Neural progenitor cell (in vitro differentiated cells): ENCODE results near the gene HSPA4. TPM values are rescaled to one million over a fixed set of nuclear protein-coding genes. Genes with fewer than 3 reads are reported as not detected.
"Not testable (repeated sequence)": the region's sequence is repeated elsewhere in the genome, so short reads cannot be mapped to it uniquely, and the experiment has no call there.

Source experiments
- DNase-seq: peaks from one replicate; pipeline ENCODE4 v3.0.0-alpha.2; 2016; ENCODE audit warnings: low spot score
- H2AFZ ChIP-seq: fragments of 200-600 bp; sonication (generic); replicated peaks from 2 replicates; pipeline ENCODE4 v1.6.1; 2016; ENCODE audit warnings: antibody characterized with exemption
- H3F3A ChIP-seq: fragments of 200-600 bp; sonication (generic); 2 replicates; pipeline ENCODE4 v1.6.1; 2016; ENCODE audit warnings: antibody characterized with exemption, low read depth
- H3K27ac ChIP-seq: fragments of 200-600 bp; sonication (generic); 2 replicates; pipeline ENCODE4 v1.5.1; 2016; ENCODE audit warnings: mild to moderate bottlenecking
- H3K27me3 ChIP-seq: fragments of 200-600 bp; sonication (generic); 2 replicates; pipeline ENCODE4 v1.6.1; 2016; ENCODE audit warnings: mild to moderate bottlenecking, moderate library complexity
- H3K36me3 ChIP-seq: fragments of 200-600 bp; sonication (generic); 2 replicates; pipeline ENCODE4 v1.5.1; 2016
- H3K4me1 ChIP-seq: fragments of 200-600 bp; sonication (generic); 2 replicates; pipeline ENCODE4 v1.6.1; 2016; ENCODE audit warnings: mixed run types
- H3K4me2 ChIP-seq: fragments of 200-600 bp; sonication (generic); 2 replicates; pipeline ENCODE4 v1.6.1; 2016
- H3K4me3 ChIP-seq: fragments of 200-600 bp; sonication (generic); 2 replicates; pipeline ENCODE4 v1.5.1; 2016
- H3K79me2 ChIP-seq: fragments of 200-600 bp; sonication (generic); 2 replicates; pipeline ENCODE4 v1.6.1; 2016; ENCODE audit warnings: low read depth
- H3K9ac ChIP-seq: fragments of 200-600 bp; sonication (generic); 2 replicates; pipeline ENCODE4 v1.6.1; 2016
- H3K9me3 ChIP-seq: fragments of 200-600 bp; sonication (generic); 2 replicates; pipeline ENCODE4 v1.5.1; 2016; ENCODE audit warnings: low read depth
- H4K20me1 ChIP-seq: fragments of 200-600 bp; sonication (generic); 2 replicates; pipeline ENCODE4 v1.6.1; 2016; ENCODE audit warnings: low read depth
- H3K27ac Mint-ChIP-seq: 3 replicates; pipeline ENCODE4 v1.8.0; 2021; ENCODE audit warnings: mixed read lengths
- H3K27me3 Mint-ChIP-seq: 2 replicates; pipeline ENCODE4 v1.8.0; 2022; ENCODE audit warnings: low read depth, mild to moderate bottlenecking, inconsistent platforms, moderate library complexity, mixed read lengths; ENCODE audit not compliant: insufficient read depth
- H3K36me3 Mint-ChIP-seq: 3 replicates; pipeline ENCODE4 v1.8.0; 2021; ENCODE audit warnings: mixed read lengths
- H3K4me1 Mint-ChIP-seq: 3 replicates; pipeline ENCODE4 v1.8.0; 2021; ENCODE audit warnings: mixed read lengths
- H3K4me3 Mint-ChIP-seq: 3 replicates; pipeline ENCODE4 v1.8.0; 2021; ENCODE audit warnings: mild to moderate bottlenecking, moderate library complexity, mixed read lengths
- H3K9me3 Mint-ChIP-seq: 3 replicates; pipeline ENCODE4 v1.8.0; 2020; ENCODE audit warnings: mixed read lengths
- EZH2 ChIP-seq: fragments of 200-600 bp; sonication (generic); IDR thresholded peaks from 2 replicates; pipeline ENCODE4 v1.6.1; 2017; ENCODE audit warnings: antibody characterized with exemption, mild to moderate bottlenecking, moderate library complexity
- EZH2phosphoT487 ChIP-seq: fragments of 200-600 bp; sonication (generic); IDR thresholded peaks from 2 replicates; pipeline ENCODE4 v1.6.1; 2017; ENCODE audit warnings: antibody characterized with exemption
- total RNA-seq: library from RNA; depleted of rRNA; stranded (reverse); fragments of >200 nt; gene quantifications from 2 replicates; pipeline ENCODE4 v1.2.3, GENCODE V29; 2015; ENCODE audit warnings: low replicate concordance
- TF ChIP-seq, protein P1 (sequence below): fragments of 200-600 bp; sonication (generic); IDR thresholded peaks from 2 replicates; pipeline ENCODE4 v1.5.1; 2017; ENCODE audit warnings: antibody characterized with exemption, mild to moderate bottlenecking

The HSPA4 gene
- total RNA-seq, 1 donor from 2014 or later: 232 TPM

DNA sequence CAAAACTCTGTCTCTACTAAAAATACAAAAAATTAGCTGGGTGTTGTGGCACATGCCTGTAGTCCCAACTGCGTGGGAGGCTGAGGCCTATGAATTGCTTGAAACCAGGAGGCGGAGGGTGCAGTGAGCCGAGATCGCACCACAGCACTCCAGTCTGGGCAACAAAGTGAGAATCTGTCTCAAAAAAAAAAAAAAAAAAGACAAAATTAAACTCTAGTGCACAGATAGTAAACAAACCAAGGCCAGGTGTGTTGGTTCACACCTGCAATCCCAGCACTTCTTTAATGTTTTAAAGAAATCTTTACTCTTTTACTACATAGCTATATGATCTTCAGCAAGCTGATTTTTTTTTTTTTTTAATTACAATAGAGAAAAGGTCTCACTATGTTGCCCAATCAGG, 33.8 kb upstream of the HSPA4 start:
- H3K4me1 Mint-ChIP-seq: no peaks in the 10 kb centered on the region
- TF ChIP-seq, protein P1, sequence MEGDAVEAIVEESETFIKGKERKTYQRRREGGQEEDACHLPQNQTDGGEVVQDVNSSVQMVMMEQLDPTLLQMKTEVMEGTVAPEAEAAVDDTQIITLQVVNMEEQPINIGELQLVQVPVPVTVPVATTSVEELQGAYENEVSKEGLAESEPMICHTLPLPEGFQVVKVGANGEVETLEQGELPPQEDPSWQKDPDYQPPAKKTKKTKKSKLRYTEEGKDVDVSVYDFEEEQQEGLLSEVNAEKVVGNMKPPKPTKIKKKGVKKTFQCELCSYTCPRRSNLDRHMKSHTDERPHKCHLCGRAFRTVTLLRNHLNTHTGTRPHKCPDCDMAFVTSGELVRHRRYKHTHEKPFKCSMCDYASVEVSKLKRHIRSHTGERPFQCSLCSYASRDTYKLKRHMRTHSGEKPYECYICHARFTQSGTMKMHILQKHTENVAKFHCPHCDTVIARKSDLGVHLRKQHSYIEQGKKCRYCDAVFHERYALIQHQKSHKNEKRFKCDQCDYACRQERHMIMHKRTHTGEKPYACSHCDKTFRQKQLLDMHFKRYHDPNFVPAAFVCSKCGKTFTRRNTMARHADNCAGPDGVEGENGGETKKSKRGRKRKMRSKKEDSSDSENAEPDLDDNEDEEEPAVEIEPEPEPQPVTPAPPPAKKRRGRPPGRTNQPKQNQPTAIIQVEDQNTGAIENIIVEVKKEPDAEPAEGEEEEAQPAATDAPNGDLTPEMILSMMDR: no peak
- TF ChIP-seq EZH2phosphoT487 (no peak), EZH2 (no peak)
- peaks cover 50% of the 10 kb centered on the region for H3K79me2 ChIP-seq

DNA sequence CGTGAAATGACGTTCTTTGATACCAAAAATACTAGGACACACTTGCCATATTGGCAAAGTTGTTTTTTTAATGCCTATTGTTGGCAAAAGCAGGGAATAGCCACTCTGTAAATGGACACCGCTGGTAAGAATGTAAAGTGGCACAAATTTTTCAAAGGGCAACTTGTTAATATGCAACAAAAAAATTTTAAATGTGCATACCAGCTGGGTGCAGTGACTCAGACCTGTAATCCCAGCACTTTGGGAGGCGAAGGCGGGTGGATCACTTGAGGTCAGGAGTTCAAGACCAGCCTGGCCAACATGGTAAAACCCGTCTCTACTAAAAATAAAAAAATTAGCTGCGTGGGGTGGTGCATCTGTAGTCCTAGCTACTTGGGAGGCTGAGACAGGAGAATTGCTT, 32.3 kb upstream of the HSPA4 start:
- peaks cover 62% of the 10 kb centered on the region for H3K79me2 ChIP-seq
- not testable (repeated sequence) for DNase-seq, H3K27ac Mint-ChIP-seq

More for the DNA sequence above, 33.8 kb upstream of the HSPA4 start:
- Histone ChIP-seq H3K27me3 (no peaks in the 10 kb centered on the region), H3K4me2 (no peak overlapping the region), H2AFZ (no peak overlapping the region), H3K9ac (no peak overlapping the region), H3K4me1 (no peaks in the 10 kb centered on the region), H4K20me1 (no peaks in the 10 kb centered on the region), H3F3A (no peaks in the 10 kb centered on the region), H3K27ac (no peak overlapping the region), H3K36me3 (no peaks in the 10 kb centered on the region), H3K4me3 (no peak overlapping the region), H3K9me3 (no peaks in the 10 kb centered on the region)
- Mint-ChIP-seq H3K9me3 (peaks cover 2% of the 10 kb centered on the region), H3K27ac (no peak overlapping the region), H3K4me3 (no peak overlapping the region), H3K36me3 (peaks cover 19% of the 10 kb centered on the region), H3K27me3 (peaks cover 3% of the 10 kb centered on the region)
- no peak for DNase-seq

GRCh38 chr5:133025804-133026663, 25.8 kb upstream of the HSPA4 start, which contains the start of gene ZCCHC10:
Gene ZCCHC10, minus strand, starts transcription at chr5:133026549. Its CDS starts 12 bp downstream, at chr5:133026537.
- Histone ChIP-seq H3K36me3 (no peaks in the 10 kb centered on the region), H2AFZ (peak within 1 kb of the TSS; percentile 93), H3K27ac (peak within 1 kb of the TSS; percentile 84), H3K4me3 (peak within 1 kb of the TSS; percentile 87), H3F3A (peaks cover 9% of the 10 kb centered on the region), H4K20me1 (no peaks in the 10 kb centered on the region), H3K27me3 (no peaks in the 10 kb centered on the region), H3K79me2 (peaks cover 49% of the 10 kb centered on the region), H3K4me2 (peak within 1 kb of the TSS; percentile 79), H3K9me3 (no peaks in the 10 kb centered on the region), H3K4me1 (no peaks in the 10 kb centered on the region), H3K9ac (peak within 1 kb of the TSS; percentile 84)
- Mint-ChIP-seq H3K4me3 (peak within 1 kb of the TSS; percentile 95), H3K27me3 (no peaks in the 10 kb centered on the region), H3K4me1 (peaks cover 12% of the 10 kb centered on the region), H3K27ac (peak within 1 kb of the TSS; percentile 31), H3K9me3 (no peaks in the 10 kb centered on the region), H3K36me3 (peaks cover 9% of the 10 kb centered on the region)
- peak; percentile 99 for DNase-seq
- no peak for TF ChIP-seq EZH2phosphoT487
- TF ChIP-seq, protein P1: no peak
- TF ChIP-seq EZH2: peak; percentile 36

More for the DNA sequence above, 32.3 kb upstream of the HSPA4 start:
- H3K27me3 Mint-ChIP-seq, H3K4me3 Mint-ChIP-seq, H3K4me1 Mint-ChIP-seq, H3K4me2 ChIP-seq, H3K4me1 ChIP-seq, H3K9me3 ChIP-seq, H3K9ac ChIP-seq, H3K36me3 ChIP-seq, H3K4me3 ChIP-seq, H3K9me3 Mint-ChIP-seq, H3F3A ChIP-seq, H4K20me1 ChIP-seq, H2AFZ ChIP-seq, H3K27me3 ChIP-seq, H3K27ac ChIP-seq: not testable (repeated sequence)
- H3K36me3 Mint-ChIP-seq: peaks cover 23% of the 10 kb centered on the region

DNA sequence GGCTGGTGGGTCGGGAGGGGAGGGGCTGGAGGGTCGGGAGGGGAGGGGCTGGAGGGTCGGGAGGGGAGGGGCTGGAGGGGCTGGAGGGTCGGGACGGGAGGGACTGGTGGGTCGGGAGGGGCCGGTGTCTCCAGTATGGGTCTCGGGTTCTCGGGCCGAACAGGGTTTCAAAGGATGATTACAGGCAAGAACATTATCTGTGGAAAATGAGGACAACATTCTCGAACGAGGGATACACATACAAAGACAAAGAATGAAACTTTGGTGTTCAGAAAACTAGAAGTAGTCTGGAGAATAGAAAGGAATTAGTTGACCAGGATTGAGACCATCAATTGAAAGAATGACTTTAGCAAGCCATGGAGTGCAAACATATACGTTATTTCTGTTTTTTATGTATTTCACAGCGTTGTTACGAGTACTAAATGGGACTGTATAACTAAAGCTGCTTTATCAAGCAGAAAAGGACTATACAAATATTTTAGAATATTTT, 25.1 kb upstream of the HSPA4 start:
- H4K20me1 ChIP-seq: no peaks in the 10 kb centered on the region
- no peak overlapping the region for H3K27ac Mint-ChIP-seq
- TF ChIP-seq EZH2phosphoT487 (no peak), EZH2 (no peak)
- TF ChIP-seq, protein P1: no peak
- no peak overlapping the region for H3K9ac ChIP-seq
- peak overlapping the region; percentile 87 for H2AFZ ChIP-seq
- H3K36me3 Mint-ChIP-seq: peaks cover 7% of the 10 kb centered on the region
- H3K79me2 ChIP-seq: peaks cover 42% of the 10 kb centered on the region
- no peaks in the 10 kb centered on the region for H3K9me3 Mint-ChIP-seq
- peak overlapping the region; percentile 95 for H3K4me3 Mint-ChIP-seq
- no peaks in the 10 kb centered on the region for H3K9me3 ChIP-seq
- H3K36me3 ChIP-seq: no peaks in the 10 kb centered on the region
- H3K27me3 Mint-ChIP-seq: no peaks in the 10 kb centered on the region
- H3K27ac ChIP-seq: no peak overlapping the region
- no peaks in the 10 kb centered on the region for H3K4me1 ChIP-seq
- peak overlapping the region; percentile 65 for H3K4me2 ChIP-seq
- peaks cover 12% of the 10 kb centered on the region for H3K4me1 Mint-ChIP-seq
- peak overlapping the region; percentile 87 for H3K4me3 ChIP-seq
- no peak for DNase-seq
- peaks cover 9% of the 10 kb centered on the region for H3F3A ChIP-seq
- H3K27me3 ChIP-seq: no peaks in the 10 kb centered on the region
